Measurements from ENCODE around the gene FEM1A. TPM values are rescaled to one million over a fixed set of nuclear protein-coding genes. Genes with fewer than 3 reads are reported as not detected.
"Not testable (repeated sequence)": the region's sequence is repeated elsewhere in the genome, so short reads cannot be mapped to it uniquely, and the experiment has no call there.

The FEM1A gene
- total and polyA plus RNA-seq, 9 of the 15 experiments (the other 6 are each of a cell fraction or from before 2014, with no cell fraction given), result 0.08 to 19.0 (median 6.8) TPM

- BruUV-seq (replicated peaks); H3K4me3 ChIP-seq; intact Hi-C loops (cut with micrococcal nuclease); H3K27ac ChIP-seq (ENCODE audit: extremely low read depth, low read depth, low read length); in situ Hi-C loops (cut with MboI); H3K9me1 ChIP-seq (ENCODE audit: control insufficient read depth, insufficient read depth, low read length); H4K20me1 ChIP-seq (replicated peaks; ENCODE audit: control insufficient read depth, insufficient read depth, low read length); H3K9ac ChIP-seq (ENCODE audit: insufficient read depth in 1 of 2, low read depth in 2 of 2, low read length in 2 of 2); H3K4me2 ChIP-seq (ENCODE audit: insufficient read depth, low read length); H3K4me1 ChIP-seq (replicated peaks in 1 of 2; ENCODE audit: control insufficient read depth in 2 of 2, insufficient read depth in 2 of 2, low read length in 2 of 2); CTCF ChIA-PET (ENCODE audit: low intra/inter-chr PET ratio); H3K79me2 ChIP-seq (ENCODE audit: control insufficient read depth, insufficient read depth, low read length); FAIRE-seq; ATAC-seq; H3K9me3 ChIP-seq (replicated peaks; ENCODE audit: control insufficient read depth, insufficient read depth, low read depth, low read length); H3K36me3 ChIP-seq (ENCODE audit: control insufficient read depth, insufficient read depth, low read length); H2AFZ ChIP-seq (ENCODE audit: low read depth, low read length); POLR2A ChIA-PET; DNase-seq (ENCODE audit: extremely low read depth in 1 of 4, low spot score in 3 of 4); TF ChIP-seq CEBPG (CRISPR knock-in tag; IDR thresholded peaks at IDR 0.05): not testable (repeated sequence)
- peaks cover 29 to 57% of the 10 kb centered on the region in 2 experiments for H3K27me3 ChIP-seq (ENCODE audit: control insufficient read depth in 2 of 2, insufficient read depth in 2 of 2, low read length in 2 of 2)
- WGBS (ENCODE audit: insufficient coverage, low coverage, missing lambda C conversion rate), result 26% methylated on average over 9 of the region's 10 CpGs
- peak in 1 of 2 experiments; percentile 12; a peak in 1 of 4 replicates for TF ChIP-seq CEBPG (tag; conservative IDR thresholded peaks at IDR 0.05 in 1 of 2, IDR thresholded peaks at IDR 0.05 in 1 of 2)
- peak; percentile 9 for TF ChIP-seq CBX2 (IDR thresholded peaks at IDR 0.05; ENCODE audit: insufficient read depth, low read length, poor library complexity, severe bottlenecking)
- TF ChIP-seq FOSL1 (tag; conservative IDR thresholded peaks at IDR 0.05), result peak; percentile 11; the same call in 1 of the 2 replicates
- 0 out of 2 replicates have a peak, but pooled peaks have one; percentile 9 for TF ChIP-seq CEBPB (tag; IDR thresholded peaks at IDR 0.05)
These were observed 46.4 kb upstream of the FEM1A start for GRCh38 chr19:4745175-4745574.

- H3K4me2 ChIP-seq (ENCODE audit: insufficient read depth, low read length), result no peak overlapping the region
- H3K79me2 ChIP-seq (ENCODE audit: control insufficient read depth, insufficient read depth, low read length), result no peaks in the 10 kb centered on the region
- no peak overlapping the region for H3K4me3 ChIP-seq
- ChIA-PET POLR2A (interaction anchor here (0.6 to 1.2 kb wide), 2 partner anchors 18 to 29 kb away, joined by 3 to 4 read pairs; no protein-coding TSS in a partner anchor), CTCF (ENCODE audit: low intra/inter-chr PET ratio) (no interaction called here)
- H4K20me1 ChIP-seq (replicated peaks; ENCODE audit: control insufficient read depth, insufficient read depth, low read length), result no peaks in the 10 kb centered on the region
- peaks cover 29 to 59% of the 10 kb centered on the region in 2 experiments for H3K27me3 ChIP-seq (ENCODE audit: control insufficient read depth in 2 of 2, insufficient read depth in 2 of 2, low read length in 2 of 2)
- intact Hi-C loops (cut with micrococcal nuclease), result no loop called here
- FAIRE-seq (no peak), ATAC-seq (no peak), DNase-seq (ENCODE audit: extremely low read depth in 1 of 4, low spot score in 3 of 4) (no peak)
- no peak overlapping the region for H2AFZ ChIP-seq (ENCODE audit: low read depth, low read length)
- H3K4me1 ChIP-seq (replicated peaks in 1 of 2; ENCODE audit: control insufficient read depth in 2 of 2, insufficient read depth in 2 of 2, low read length in 2 of 2), result peaks cover 0 to 6% of the 10 kb centered on the region in 2 experiments; a peak in 3 of 5 replicates
- 3% methylated on average over 8 of the region's 8 CpGs for WGBS (ENCODE audit: insufficient coverage, low coverage, missing lambda C conversion rate)
- no peak overlapping the region for H3K27ac ChIP-seq (ENCODE audit: extremely low read depth, low read depth, low read length)
- no peaks in the 10 kb centered on the region for H3K9me1 ChIP-seq (ENCODE audit: control insufficient read depth, insufficient read depth, low read length)
- H3K36me3 ChIP-seq (ENCODE audit: control insufficient read depth, insufficient read depth, low read length), result no peaks in the 10 kb centered on the region
- BruUV-seq (replicated peaks), result no TSS peak
- in situ Hi-C loops (cut with MboI), result no loop called here
- no peaks in the 10 kb centered on the region for H3K9me3 ChIP-seq (replicated peaks; ENCODE audit: control insufficient read depth, insufficient read depth, low read depth, low read length)
- no peak overlapping the region for H3K9ac ChIP-seq (ENCODE audit: insufficient read depth in 1 of 2, low read depth in 2 of 2, low read length in 2 of 2)
- no peak for TF ChIP-seq PTTG1 (tag; IDR thresholded peaks at IDR 0.05; ENCODE audit: low read depth)
- TF ChIP-seq STAT5B (CRISPR knock-in tag; IDR thresholded peaks at IDR 0.05), result no peak
- TF ChIP-seq ZNF57 (CRISPR knock-in tag; IDR thresholded peaks at IDR 0.05), result no peak
- TF ChIP-seq SMAD2 (IDR thresholded peaks at IDR 0.05; ENCODE audit: low read depth, low read length), result no peak
- TF ChIP-seq TAF1 (IDR thresholded peaks at IDR 0.05; ENCODE audit: control insufficient read depth, extremely low read depth, insufficient read depth, low read length, severe bottlenecking), result no peak
- no peak for TF ChIP-seq TCFL5 (CRISPR knock-in tag; conservative IDR thresholded peaks at IDR 0.05)
- no peak for TF ChIP-seq ZNF354B (CRISPR knock-in tag; IDR thresholded peaks at IDR 0.05)
- no peak for TF ChIP-seq MEF2A (IDR thresholded peaks at IDR 0.05; ENCODE audit: control insufficient read depth, low read depth, low read length)
- TF ChIP-seq MTF1 (CRISPR knock-in tag; IDR thresholded peaks at IDR 0.05; ENCODE audit: borderline replicate concordance), result no peak
- no peak for TF ChIP-seq ZNF79 (CRISPR knock-in tag; IDR thresholded peaks at IDR 0.05; ENCODE audit: low read depth)
- no peak for TF ChIP-seq NCOA2 (IDR thresholded peaks at IDR 0.05; ENCODE audit: partially characterized antibody in 2 of 2)
These were observed 45.5 kb upstream of the FEM1A start for GRCh38 chr19:4745986-4746385.
